T-helper 22 cell (primary cell): ENCODE results near the gene KCND3.

Source experiments
- DNase-seq: peaks from one replicate; pipeline ENCODE4 v3.0.0-alpha.2; 2020; ENCODE audit warnings: low read depth

The KCND3 gene

GRCh38 chr1:111989531-111990025 lies at the start of gene KCND3:
TSS of gene KCND3 (minus strand) at chr1:111989668.
- DNase-seq: no peak

DNA sequence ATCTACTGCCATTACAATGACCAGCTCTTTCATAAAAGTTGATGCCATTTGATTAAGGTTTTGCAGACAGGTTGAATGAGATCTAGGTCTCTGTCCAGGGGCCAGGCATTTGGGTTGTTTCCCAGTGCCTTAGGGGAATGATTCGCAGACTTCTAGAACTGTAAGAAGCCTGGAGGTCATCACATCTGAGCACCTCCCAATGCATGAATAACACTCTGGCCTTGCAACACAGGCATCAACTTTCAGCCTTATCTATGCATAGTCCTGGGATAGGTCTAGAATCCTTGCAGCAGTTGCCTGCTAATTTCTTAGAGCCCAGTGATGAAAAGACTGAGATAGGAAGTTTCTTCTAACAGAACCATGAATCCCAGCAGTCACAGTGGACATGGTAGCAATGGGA lies 44.8 kb upstream of the KCND3 start:
- no peak for DNase-seq

DNA sequence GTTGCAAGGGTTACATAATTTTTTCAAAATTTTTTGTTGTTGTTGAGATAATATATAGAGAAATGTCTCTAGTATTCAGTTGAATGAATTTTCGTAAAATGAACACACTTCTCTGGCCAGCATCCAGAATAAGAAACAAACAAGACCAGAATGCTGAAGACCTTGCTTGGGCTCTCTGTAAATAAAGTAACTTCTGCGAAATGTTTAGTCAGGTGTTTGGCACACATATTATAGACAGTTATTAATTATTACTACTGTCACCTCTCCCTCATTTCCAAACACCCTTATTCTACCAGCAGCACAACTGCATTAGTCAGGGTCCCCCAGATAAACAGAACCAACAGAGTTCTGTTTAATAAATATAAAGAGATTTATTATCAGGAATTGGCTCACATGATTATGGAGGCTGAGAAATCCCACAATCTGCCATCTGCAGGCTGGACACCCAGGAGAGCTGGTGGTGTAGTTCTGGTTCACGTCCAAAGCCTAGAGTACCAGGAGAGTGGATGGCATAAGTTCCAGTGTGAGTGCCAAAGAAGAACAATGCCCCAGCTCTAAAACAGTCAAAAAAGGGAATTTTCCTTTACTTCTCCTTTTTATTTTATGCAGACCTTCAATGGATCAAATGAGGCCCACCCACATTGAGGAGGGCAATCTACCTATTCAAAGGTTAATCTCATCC lies 44.1 kb upstream of the KCND3 start:
- no peak for DNase-seq

DNA sequence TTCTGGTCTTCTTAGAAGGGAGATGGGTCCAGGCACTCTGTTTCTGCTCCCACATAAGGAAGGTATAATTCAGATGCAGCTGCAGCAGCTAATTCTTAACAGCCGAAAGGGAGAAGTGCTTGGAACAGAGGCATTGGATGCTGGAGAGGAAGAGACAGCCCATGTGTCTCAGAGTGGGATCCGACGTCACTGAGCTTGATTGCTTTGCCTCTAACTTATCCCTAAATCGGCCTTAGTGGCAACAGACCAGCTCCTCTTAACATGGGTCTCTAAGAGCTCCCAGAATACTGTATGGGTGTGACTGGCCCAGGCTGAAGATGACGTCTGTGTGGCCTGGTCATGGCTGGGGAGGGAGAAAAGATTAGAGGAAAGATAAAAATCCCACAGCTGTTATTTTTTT lies 40.7 kb upstream of the KCND3 start:
- no peak for DNase-seq

DNA sequence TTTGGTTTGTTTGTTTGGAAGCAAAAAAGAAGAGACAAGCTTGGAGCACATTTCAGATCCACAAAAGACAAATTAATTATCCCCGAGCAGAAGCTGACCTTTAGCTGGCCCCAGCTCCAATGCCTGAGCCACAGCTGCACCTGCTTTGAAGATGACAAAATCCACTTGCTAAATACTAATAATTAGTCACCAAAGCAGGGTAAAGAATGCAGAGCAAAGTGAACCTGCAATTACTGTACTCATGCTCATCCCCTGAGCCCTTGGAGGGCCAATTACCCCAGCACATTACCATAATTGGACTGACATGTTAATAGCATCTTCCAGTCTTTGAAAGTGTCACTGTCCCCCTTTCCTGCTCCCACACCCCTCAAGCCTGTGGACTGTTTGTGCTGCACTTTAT lies 38.2 kb upstream of the KCND3 start:
- DNase-seq: no peak

- no peak for DNase-seq
Observed at GRCh38 chr1:112026501-112026900, 37.0 kb upstream of the KCND3 start.

- DNase-seq: no peak
Observed at GRCh38 chr1:112026016-112026415, 36.5 kb upstream of the KCND3 start.

DNA sequence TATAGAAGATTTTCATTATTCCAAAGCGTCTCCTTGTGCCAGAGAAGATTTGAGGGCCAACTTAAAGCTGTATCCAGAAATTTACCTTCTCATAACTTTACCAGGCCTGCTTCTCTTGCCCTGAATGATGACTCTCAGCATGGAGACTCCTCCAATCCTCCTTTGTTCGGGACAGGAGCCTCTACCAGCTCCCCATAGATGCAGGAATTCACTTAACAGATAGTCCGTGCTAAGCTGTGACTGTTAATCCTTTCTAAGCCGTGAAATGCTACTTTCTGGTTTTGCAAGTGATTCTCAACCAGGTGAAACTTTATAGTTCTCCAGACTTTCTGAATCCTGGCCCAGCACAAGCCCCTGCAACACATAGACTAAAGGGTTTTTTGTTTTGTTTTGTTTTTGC lies 31.8 kb upstream of the KCND3 start:
- no peak for DNase-seq

GRCh38 chr1:112017183-112017582 lies 27.7 kb upstream of the KCND3 start:
- DNase-seq: no peak

- no peak for DNase-seq
Observed at GRCh38 chr1:112012823-112013222, 23.4 kb upstream of the KCND3 start.

DNA sequence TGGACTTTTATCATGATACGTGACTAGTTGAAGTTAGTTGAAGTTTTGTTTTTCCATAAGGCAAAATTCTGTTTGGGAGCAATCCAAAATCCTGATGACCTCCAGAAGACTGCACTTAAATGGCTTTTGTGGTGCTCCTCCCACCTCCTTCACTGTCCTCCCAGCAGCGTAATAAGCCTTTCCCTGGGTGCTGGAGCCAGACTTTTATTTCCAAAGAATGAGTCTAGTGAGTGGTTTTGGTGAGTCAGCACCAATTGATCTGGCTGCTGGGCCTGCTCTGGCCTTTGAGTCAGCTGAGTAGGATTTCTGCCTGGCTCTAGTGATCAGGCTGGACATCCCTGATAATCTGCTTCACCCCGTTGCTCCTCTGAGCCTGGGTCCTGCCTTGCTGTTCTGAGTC lies 21.7 kb upstream of the KCND3 start:
- no peak for DNase-seq

DNA sequence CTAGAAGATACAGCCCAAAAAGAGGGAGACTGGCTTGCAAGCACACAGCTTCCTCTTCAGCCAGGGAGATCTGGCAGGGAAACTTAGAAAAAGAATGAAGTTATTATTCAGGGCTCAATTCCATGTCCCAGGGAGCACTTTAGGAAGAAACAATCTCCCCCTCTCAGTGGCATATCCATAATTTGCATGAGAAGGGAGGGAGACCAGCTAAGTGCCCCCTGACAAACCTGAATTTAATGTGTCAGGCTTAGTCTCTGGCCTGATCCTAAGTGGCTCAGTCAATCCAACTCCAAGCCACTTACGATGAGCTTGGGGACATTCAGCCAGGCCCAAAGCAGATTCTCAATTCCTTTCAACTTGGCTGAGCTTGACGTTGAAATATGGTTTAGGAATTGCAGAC lies 17.7 kb upstream of the KCND3 start:
- DNase-seq: no peak

DNA sequence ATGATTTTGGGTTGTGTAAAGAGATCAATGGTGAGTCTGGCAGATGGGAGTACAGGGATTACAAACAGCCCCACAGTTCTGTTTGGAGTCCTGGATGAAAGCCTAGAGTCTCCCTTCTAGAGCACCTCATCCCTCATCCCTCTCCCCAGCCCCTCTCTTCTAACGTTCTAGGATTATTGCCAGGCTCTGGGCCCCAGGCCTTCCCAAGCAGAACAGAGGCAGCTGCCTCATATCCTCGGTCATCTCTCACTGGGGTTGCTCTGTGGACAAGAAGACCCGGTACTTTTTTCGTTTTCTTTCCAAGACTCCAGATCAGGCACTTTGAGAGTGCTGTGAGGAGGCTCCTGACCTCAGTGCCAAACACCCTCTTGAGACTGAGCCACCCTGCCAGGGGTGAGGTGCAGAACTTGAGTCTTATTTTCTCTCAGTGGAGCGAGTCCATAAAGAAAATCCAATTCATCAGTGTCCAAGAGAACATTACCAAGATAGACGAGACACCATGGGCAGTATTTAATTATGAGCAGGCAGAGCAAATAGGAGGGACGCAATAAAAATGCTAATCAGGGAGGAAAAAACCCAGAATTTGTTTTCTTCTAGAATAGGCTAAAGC lies 17.1 kb upstream of the KCND3 start:
- no peak for DNase-seq

- no peak for DNase-seq
Observed at GRCh38 chr1:112004076-112004475, 14.6 kb upstream of the KCND3 start.

- no peak for DNase-seq
Observed at GRCh38 chr1:112002514-112002913, 13.0 kb upstream of the KCND3 start.

- no peak for DNase-seq
Observed at GRCh38 chr1:112001436-112001835, 12.0 kb upstream of the KCND3 start.

DNA sequence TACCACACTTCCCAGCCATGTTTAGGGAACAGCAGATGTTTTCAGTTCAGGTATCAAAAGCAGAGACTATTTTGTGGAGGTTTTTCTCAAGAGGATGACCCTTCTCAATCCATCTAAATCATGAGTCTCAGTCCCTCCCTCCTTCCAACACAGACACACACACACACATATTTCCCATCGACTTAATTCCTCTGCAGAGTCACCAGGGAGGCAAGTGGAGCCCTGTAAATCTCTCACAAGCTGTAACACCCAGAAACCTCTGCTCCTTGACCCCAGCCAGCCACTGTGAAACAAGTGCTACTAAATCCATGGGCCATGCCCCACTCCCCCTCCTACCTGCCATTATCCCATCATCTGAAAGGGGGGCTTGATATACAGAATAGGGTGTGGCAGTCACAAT lies 10.6 kb upstream of the KCND3 start:
- no peak for DNase-seq

GRCh38 chr1:111998332-111998731 lies 8.9 kb upstream of the KCND3 start:
- no peak for DNase-seq

DNA sequence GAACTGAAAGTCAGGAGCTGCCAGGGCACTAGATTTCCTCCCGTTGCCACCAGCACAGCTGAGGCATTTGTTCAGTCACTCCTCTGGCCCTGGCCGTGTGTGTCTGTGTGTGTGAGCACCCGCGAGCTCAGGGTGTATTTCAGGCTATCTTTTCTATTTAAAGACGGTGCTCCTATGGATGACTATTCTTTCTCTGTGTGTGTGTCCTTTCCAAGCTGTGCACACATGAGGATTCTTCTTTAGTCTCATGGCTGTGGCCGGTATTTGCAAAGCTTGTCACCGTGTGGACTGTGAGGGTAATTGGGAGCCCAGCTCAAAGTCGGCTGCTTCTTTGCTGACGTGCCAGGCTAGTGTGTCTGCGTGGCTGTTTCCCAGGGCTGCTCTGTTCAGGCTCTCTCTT lies 3.0 kb upstream of the KCND3 start:
- no peak for DNase-seq

GRCh38 chr1:111990878-111991718 lies 1.6 kb upstream of the KCND3 start:
- no peak for DNase-seq

DNA sequence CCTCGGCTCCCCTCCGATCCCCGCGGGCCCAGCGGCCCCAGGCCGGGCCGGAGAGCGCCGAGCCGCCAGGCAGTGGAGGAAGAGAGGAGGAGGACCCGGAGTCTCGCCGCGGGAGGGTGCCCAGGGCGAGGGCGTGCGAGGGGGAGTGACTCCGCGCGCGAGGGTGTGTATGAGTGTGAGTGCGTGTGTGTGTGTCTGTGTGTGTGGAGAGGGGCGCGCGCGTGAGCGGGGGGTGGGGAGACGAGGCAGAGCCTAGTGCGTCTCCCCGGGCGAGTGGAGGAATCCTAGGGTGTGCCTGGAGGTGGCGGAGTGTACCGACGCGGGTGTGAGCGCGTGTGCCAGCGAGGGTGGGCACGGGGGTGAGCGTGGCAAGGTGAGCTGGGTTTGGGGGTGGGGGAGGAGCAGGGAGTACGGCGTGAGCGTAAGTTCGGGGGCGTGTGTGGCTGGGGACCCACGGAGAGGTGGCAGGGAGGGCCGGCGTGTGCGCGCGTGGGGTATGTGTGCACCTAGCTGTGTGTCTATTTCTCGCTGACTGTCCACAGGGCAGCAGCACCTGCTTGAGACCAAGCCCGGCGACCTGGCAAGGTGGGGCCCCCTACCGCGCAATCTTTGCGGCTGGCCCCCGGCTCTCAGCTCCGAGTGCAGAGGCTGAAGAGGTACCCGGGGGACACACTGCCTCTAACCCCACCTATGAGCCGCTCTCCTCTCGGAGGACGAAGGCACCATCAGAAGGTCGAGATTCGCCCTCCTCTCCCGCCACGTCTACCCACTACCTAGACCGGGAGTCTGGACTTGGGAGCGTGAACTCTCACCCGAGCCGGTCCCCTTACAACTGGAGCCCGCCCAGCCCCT lies 784 bp upstream of the KCND3 start:
- DNase-seq: no peak
